Ovary (tissue), 9 donors: ENCODE data around the gene FUCA1. TPM values are rescaled to one million over a fixed set of nuclear protein-coding genes. Genes with fewer than 3 reads are reported as not detected.

Experiments used
- DNase-seq, 5 donors: peaks; one replicate each; pipeline ENCODE4 v3.0.0-alpha.2; 2019 to 2020
- H3K27ac ChIP-seq, 2 donors: fragments of 200-600 bp; one replicate each; pipeline versions ENCODE4 v1.5.1 to v1.8.0; 2019 to 2022
- H3K27me3 ChIP-seq: fragments of 200-600 bp; one replicate; pipeline ENCODE4 v1.8.0; 2022
- H3K36me3 ChIP-seq: fragments of 200-600 bp; sonication (generic); one replicate; pipeline ENCODE4 v1.5.1; 2019
- H3K4me1 ChIP-seq: one replicate; pipeline ENCODE4 v1.8.1; 2013; ENCODE audit warnings: mild to moderate bottlenecking, moderate library complexity; ENCODE audit not compliant: insufficient read depth
- H3K4me3 ChIP-seq: fragments of 200-600 bp; sonication (generic); one replicate; pipeline ENCODE4 v1.5.1; 2017
- H3K9me3 ChIP-seq, 2 donors: fragments of 200-600 bp in 1 of 2; sonication (generic) in 1 of 2; one replicate each; pipeline versions ENCODE4 v1.5.1 to v1.8.1; 2013 to 2019; ENCODE audit warnings: mild to moderate bottlenecking in 1 of 2, moderate library complexity in 1 of 2
- CTCF ChIP-seq, 3 donors: fragments of 450-650 bp in 2 of 3; fragments of 200-600 bp in 1 of 3; IDR thresholded peaks; one replicate each; pipeline versions ENCODE4 v1.5.1 to v1.8.0; 2016 to 2022; ENCODE audit warnings: antibody characterized with exemption in 3 of 3, mild to moderate bottlenecking in 1 of 3
- EP300 ChIP-seq: sonication (generic); formaldehyde crosslinking; IDR thresholded peaks from one replicate; pipeline ENCODE4 v1.6.1; 2017; ENCODE audit warnings: antibody characterized with exemption
- POLR2A ChIP-seq: fragments of 450-650 bp; IDR thresholded peaks from one replicate; pipeline ENCODE4 v1.6.1; 2017; ENCODE audit warnings: antibody characterized with exemption, mild to moderate bottlenecking, moderate library complexity
- WGBS, 3 donors: extraction: QIAGEN DNeasy Blood & Tissue Kit in 1 of 3; methylation state at CpG; one replicate each; pipeline versions ENCODE4 v1.1.5 to v1.1.7; 2013 to 2017; 5-methylcytosine and 5-hydroxymethylcytosine counted together
- intact Hi-C, 4 donors: fragments of 100-400 bp; cut with DNase I; formaldehyde crosslinking; loops; one replicate each; pipeline versions ENCODE4 v1.11.0 to v1.15.1; 2022 to 2023
- polyA plus RNA-seq, 2 donors: library from polyadenylated mRNA; stranded (reverse); fragments of 200-250 nt in 1 of 2; fragments of 350-450 nt in 1 of 2; fragmentation: Illumina TruSeq in 1 of 2; extraction: RNeasy Lipid Tissue Mini Kit (QIAGEN cat#74804) in 1 of 2; gene quantifications; one replicate each; pipeline ENCODE4 v1.2.3, GENCODE V29; 2013 to 2014
- total RNA-seq, 7 donors: library from RNA; depleted of rRNA in 2 of 7; stranded (reverse); fragments of >200 nt in 2 of 7; fragmentation: NEBNext Ultra II Directional in 3 of 7; extraction: Animal tissue kit (Norgen Biotek cat#: 25700) in 3 of 7; gene quantifications; one replicate each; pipeline versions ENCODE4 v1.1.0 to v1.2.4, GENCODE V29; 2016 to 2023
- donor health status: DM: no; HTN: no; CAD: no; lungs with moderate emphysema.
- donor health status: DM: no; HTN: no; CAD: no.
- donor health status: Bipolar disorder and iron deficiency.
- donor health status: DM: yes; HTN: yes; CAD: no.
- donor health status: DM: no; HTN: no; CAD: no.
- donor health status: DM: yes; HTN: yes; CAD: no.

FUCA1 gene
- total and polyA plus RNA-seq, 9 donors, result 21.7 to 112 (median 25.6) TPM

GRCh38 chr1:23878668-23879067, 10.6 kb upstream of the FUCA1 start:
- intact Hi-C loops, result loop anchor here in 1 of 4 donors (10.0 kb wide), 1 partner anchor 236 kb away; the partner anchor contains the start of gene MYOM3
- TF ChIP-seq POLR2A (no peak), EP300 (no peak), CTCF (IDR thresholded peaks at IDR 0.05) (no peak)
- 74 to 91% (median 83%) methylated on average over 1 of the region's 1 CpG for WGBS, 3 donors
- DNase-seq, result no peak
- Histone ChIP-seq H3K36me3 (no peaks in the 10 kb centered on the region), H3K27ac (no peak overlapping the region), H3K9me3 (peaks cover 0 to 10% of the 10 kb centered on the region in 2 donors), H3K27me3 (no peaks in the 10 kb centered on the region), H3K4me3 (no peak overlapping the region), H3K4me1 (no peaks in the 10 kb centered on the region)

DNA sequence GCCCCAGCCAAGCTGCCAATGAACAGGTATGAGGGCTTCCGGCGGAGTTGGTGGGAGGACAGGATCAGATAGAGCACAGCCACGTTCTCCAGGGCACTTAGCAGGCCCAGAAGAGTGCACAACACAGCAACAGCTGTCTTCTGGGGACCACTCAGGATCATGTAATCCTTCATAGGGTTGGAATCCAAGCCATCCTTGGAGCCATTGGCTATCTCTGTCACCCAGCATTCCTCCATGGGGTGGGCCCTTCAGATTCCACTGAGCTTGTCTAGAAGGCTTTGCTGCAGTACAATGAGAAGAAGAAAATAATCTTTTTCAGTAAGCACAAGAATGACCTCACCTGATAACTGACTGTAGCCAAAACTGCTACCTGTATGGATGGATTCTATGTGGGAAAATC, 7.3 kb upstream of the FUCA1 start:
- Histone ChIP-seq H3K36me3 (no peaks in the 10 kb centered on the region), H3K27ac (no peak overlapping the region), H3K9me3 (peaks cover 0 to 10% of the 10 kb centered on the region in 2 donors), H3K4me3 (no peak overlapping the region), H3K4me1 (no peaks in the 10 kb centered on the region), H3K27me3 (no peaks in the 10 kb centered on the region)
- intact Hi-C loops, result loop anchor here in 1 of 4 donors (10.0 kb wide), 1 partner anchor 239 kb away; the partner anchor contains the start of gene MYOM3
- 71 to 82% (median 71%) methylated on average over 3 of the region's 3 CpGs for WGBS, 3 donors
- DNase-seq, result no peak
- TF ChIP-seq CTCF (IDR thresholded peaks at IDR 0.05), result no peak

DNA sequence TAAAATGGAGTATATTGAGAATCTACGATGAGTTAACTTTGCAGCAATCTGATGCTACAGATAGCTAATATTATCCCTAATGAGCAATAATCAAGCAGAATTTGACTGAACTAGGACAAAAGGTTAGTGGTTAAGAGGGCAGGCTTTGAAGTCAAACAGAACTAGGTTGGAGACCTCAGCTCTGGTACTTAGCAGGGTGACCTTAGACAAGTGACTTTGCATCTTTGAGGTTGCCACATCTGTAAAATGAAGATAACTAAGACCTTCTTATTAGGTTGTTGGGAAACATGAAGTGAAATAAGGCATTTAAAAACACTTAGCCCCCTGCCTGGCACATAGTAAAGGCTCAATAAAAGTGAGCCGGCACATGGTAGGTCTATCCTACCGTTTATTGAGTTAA, 4.3 kb upstream of the FUCA1 start:
- Histone ChIP-seq H3K27ac (no peak overlapping the region), H3K9me3 (no peaks in the 10 kb centered on the region), H3K4me1 (peaks cover 2% of the 10 kb centered on the region), H3K4me3 (no peak overlapping the region), H3K27me3 (no peaks in the 10 kb centered on the region), H3K36me3 (no peaks in the 10 kb centered on the region)
- intact Hi-C loops, result loop anchor here in 1 of 4 donors (10.0 kb wide), 1 partner anchor 242 kb away; the partner anchor contains the start of gene MYOM3
- TF ChIP-seq CTCF (IDR thresholded peaks at IDR 0.05) (no peak), EP300 (no peak), POLR2A (no peak)
- 85 to 91% (median 88%) methylated on average over 3 of the region's 3 CpGs for WGBS, 3 donors
- DNase-seq, result no peak

- H3K4me1 ChIP-seq, result peaks cover 6% of the 10 kb centered on the region
- 51 to 58% (median 53%) methylated on average over 10 of the region's 10 CpGs for WGBS, 3 donors
- peak overlapping the region in 1 of 2 donors; percentile 67 for H3K27ac ChIP-seq
- H3K9me3 ChIP-seq, result no peaks in the 10 kb centered on the region
- TF ChIP-seq POLR2A, result no peak
- TF ChIP-seq EP300, result no peak
- no peak for TF ChIP-seq CTCF (IDR thresholded peaks at IDR 0.05)
- DNase-seq, result no peak
- no peaks in the 10 kb centered on the region for H3K36me3 ChIP-seq
- H3K4me3 ChIP-seq, result peak overlapping the region; percentile 65
- intact Hi-C loops, result loop anchor here in 1 of 4 donors (5.0 kb wide), 1 partner anchor 92 kb away; the partner anchor contains the start of gene PITHD1
- H3K27me3 ChIP-seq, result no peaks in the 10 kb centered on the region
Observed at GRCh38 chr1:23869051-23869450, 961 bp upstream of the FUCA1 start.
